ENCODE results near the gene ABCC8. TPM values are rescaled to one million over a fixed set of nuclear protein-coding genes. Genes with fewer than 3 reads are reported as not detected.

The ABCC8 gene
- total and polyA plus RNA-seq, 2 experiments from 2014 or later = 2.2 TPM; not detected in 1

DNA sequence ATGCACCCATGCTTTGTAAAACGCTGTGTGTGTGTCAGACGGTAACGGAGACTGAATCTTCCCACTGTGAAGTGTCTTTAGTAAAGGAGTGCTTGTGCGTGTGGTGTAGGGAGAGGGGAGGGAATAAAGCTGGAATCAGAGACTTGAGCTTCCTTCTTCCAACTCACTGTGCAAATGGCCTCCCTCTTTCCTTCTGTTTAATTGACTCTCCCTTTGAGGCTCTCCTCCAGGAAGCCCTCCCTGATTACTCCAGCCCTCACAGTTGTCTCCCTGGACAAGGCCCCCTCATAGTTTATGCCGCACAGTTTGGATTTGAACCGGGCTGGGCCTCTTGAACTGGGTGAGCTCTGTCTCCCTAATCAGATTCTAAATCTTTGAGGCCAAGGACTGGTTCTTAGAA is 65.2 kb downstream of the ABCC8 start:
- no peak overlapping the region for H3K4me2 ChIP-seq
- H3K9me3 ChIP-seq (ENCODE audit: low read depth) = no peaks in the 10 kb centered on the region
- no peaks in the 10 kb centered on the region for H3K9me2 ChIP-seq (replicated peaks; ENCODE audit: insufficient read depth)
- H4K20me1 ChIP-seq (ENCODE audit: insufficient read depth, poor library complexity, severe bottlenecking) = no peaks in the 10 kb centered on the region
- H3K79me2 ChIP-seq = no peaks in the 10 kb centered on the region
- H2AFZ ChIP-seq = no peak overlapping the region
- H3K4me1 ChIP-seq (ENCODE audit: insufficient read depth) = no peaks in the 10 kb centered on the region
- no peaks in the 10 kb centered on the region for H3K36me3 ChIP-seq (replicated peaks; ENCODE audit: insufficient read depth, low read depth)
- H3K27ac ChIP-seq = no peak overlapping the region
- no peak overlapping the region for H3K4me3 ChIP-seq
- H3K27me3 ChIP-seq = peaks cover 8% of the 10 kb centered on the region
- DNase-seq (ENCODE audit: low spot score) = no peak
- TF ChIP-seq EZH2 (IDR thresholded peaks at IDR 0.05; ENCODE audit: borderline replicate concordance) (no peak), EZH2phosphoT487 (IDR thresholded peaks at IDR 0.05; ENCODE audit: low read depth, severe bottlenecking, unreplicated experiment) (no peak)
- TF ChIP-seq, protein P1, sequence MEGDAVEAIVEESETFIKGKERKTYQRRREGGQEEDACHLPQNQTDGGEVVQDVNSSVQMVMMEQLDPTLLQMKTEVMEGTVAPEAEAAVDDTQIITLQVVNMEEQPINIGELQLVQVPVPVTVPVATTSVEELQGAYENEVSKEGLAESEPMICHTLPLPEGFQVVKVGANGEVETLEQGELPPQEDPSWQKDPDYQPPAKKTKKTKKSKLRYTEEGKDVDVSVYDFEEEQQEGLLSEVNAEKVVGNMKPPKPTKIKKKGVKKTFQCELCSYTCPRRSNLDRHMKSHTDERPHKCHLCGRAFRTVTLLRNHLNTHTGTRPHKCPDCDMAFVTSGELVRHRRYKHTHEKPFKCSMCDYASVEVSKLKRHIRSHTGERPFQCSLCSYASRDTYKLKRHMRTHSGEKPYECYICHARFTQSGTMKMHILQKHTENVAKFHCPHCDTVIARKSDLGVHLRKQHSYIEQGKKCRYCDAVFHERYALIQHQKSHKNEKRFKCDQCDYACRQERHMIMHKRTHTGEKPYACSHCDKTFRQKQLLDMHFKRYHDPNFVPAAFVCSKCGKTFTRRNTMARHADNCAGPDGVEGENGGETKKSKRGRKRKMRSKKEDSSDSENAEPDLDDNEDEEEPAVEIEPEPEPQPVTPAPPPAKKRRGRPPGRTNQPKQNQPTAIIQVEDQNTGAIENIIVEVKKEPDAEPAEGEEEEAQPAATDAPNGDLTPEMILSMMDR (IDR thresholded peaks at IDR 0.05; ENCODE audit: poor library complexity) = no peak
- 82% methylated on average over 6 of the region's 6 CpGs for WGBS (ENCODE audit: low lambda C conversion rate, missing lambda C conversion rate)

DNA sequence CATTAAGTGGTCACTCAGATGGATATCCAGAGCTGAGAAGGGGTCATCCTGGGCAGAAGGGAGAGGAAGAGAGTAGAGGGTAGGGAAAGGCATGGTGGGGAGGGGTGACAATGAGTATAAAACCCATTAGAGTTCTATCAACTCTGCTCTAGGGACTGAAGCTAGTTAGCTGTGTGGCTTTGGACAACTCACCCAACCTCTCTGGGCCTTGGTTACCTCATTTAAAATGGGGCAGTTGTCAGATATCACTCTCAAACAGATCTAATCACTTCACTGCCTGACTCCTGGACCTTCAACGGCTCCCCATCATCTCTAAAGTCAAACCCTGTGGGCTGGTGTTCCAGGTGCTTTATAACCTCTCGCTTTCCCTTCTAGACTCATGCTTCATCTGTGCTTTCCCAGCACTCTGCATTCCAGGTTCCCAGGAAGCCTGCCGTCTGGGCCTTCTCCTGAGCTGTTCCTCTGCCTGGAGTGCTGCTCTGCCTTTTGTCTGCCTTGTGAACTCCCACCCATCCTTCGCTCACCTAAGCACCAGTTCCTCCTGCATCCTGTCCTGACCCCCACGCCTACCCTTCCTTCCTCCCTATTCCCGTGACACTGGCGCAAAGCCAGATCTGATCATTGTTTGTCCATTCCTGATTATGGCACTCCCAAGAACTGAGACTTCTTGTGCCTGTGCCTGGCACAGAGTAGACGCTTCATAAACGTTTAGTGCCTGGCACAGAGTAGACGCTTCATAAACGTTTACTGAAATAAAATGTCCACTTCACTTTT is 65.9 kb downstream of the ABCC8 start:
- H3K4me1 ChIP-seq (ENCODE audit: insufficient read depth) = peaks cover 6% of the 10 kb centered on the region
- no peaks in the 10 kb centered on the region for H3K36me3 ChIP-seq (replicated peaks; ENCODE audit: insufficient read depth, low read depth)
- no peak overlapping the region for H3K4me3 ChIP-seq
- no peak overlapping the region for H3K4me2 ChIP-seq
- no peak overlapping the region for H3K27ac ChIP-seq
- 70% methylated on average over 11 of the region's 11 CpGs for WGBS (ENCODE audit: low lambda C conversion rate, missing lambda C conversion rate)
- DNase-seq (ENCODE audit: low spot score) = no peak
- H3K9me2 ChIP-seq (replicated peaks; ENCODE audit: insufficient read depth) = no peaks in the 10 kb centered on the region
- H3K79me2 ChIP-seq = no peaks in the 10 kb centered on the region
- H3K27me3 ChIP-seq = peaks cover 8% of the 10 kb centered on the region
- H2AFZ ChIP-seq = no peak overlapping the region
- TF ChIP-seq EZH2phosphoT487 (IDR thresholded peaks at IDR 0.05; ENCODE audit: low read depth, severe bottlenecking, unreplicated experiment) (no peak), EZH2 (IDR thresholded peaks at IDR 0.05; ENCODE audit: borderline replicate concordance) (no peak)
- TF ChIP-seq, protein P1 (IDR thresholded peaks at IDR 0.05; ENCODE audit: poor library complexity) = no peak
- H3K9me3 ChIP-seq (ENCODE audit: low read depth) = no peaks in the 10 kb centered on the region
- no peaks in the 10 kb centered on the region for H4K20me1 ChIP-seq (ENCODE audit: insufficient read depth, poor library complexity, severe bottlenecking)

DNA sequence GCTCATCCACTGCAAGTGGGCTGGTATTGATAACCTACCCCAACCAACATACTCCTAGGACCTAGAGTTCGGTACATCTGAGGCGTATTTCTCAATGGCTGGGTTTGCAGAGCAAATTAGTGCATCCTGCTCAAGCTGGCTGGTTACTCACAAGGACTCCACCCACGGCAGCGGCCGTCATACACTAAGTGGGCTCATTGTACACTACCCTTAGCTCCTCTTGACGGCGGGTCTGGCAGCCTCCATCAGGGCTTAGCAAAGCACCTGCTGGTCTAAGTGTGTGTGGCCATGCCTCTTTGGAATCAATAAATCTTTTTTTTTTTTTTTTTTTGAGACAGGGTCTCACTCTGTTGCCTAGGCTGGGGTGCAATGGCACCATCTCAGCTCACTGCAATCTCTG is 68.0 kb downstream of the ABCC8 start:
- no peak overlapping the region for H2AFZ ChIP-seq
- no peaks in the 10 kb centered on the region for H3K36me3 ChIP-seq (replicated peaks; ENCODE audit: insufficient read depth, low read depth)
- H3K27ac ChIP-seq = no peak overlapping the region
- no peaks in the 10 kb centered on the region for H3K9me3 ChIP-seq (ENCODE audit: low read depth)
- H3K79me2 ChIP-seq = no peaks in the 10 kb centered on the region
- no peak for TF ChIP-seq EZH2phosphoT487 (IDR thresholded peaks at IDR 0.05; ENCODE audit: low read depth, severe bottlenecking, unreplicated experiment)
- TF ChIP-seq, protein P1 (IDR thresholded peaks at IDR 0.05; ENCODE audit: poor library complexity) = no peak
- H3K9me2 ChIP-seq (replicated peaks; ENCODE audit: insufficient read depth) = no peaks in the 10 kb centered on the region
- peaks cover 7% of the 10 kb centered on the region for H3K4me1 ChIP-seq (ENCODE audit: insufficient read depth)
- DNase-seq (ENCODE audit: low spot score) = no peak
- 94% methylated on average over 7 of the region's 7 CpGs for WGBS (ENCODE audit: low lambda C conversion rate, missing lambda C conversion rate)
- H3K4me2 ChIP-seq = no peak overlapping the region
- H3K27me3 ChIP-seq = peaks cover 8% of the 10 kb centered on the region
- no peaks in the 10 kb centered on the region for H4K20me1 ChIP-seq (ENCODE audit: insufficient read depth, poor library complexity, severe bottlenecking)
- no peak overlapping the region for H3K4me3 ChIP-seq

All from hepatocyte (in vitro differentiated cells).